PFSK-1 (cell line): ENCODE measurements around the gene TRPV5.

Source experiments
- FOXP2 ChIP-seq: optimal IDR thresholded peaks from 2 replicates; pipeline ENCODE3; 2011; ENCODE audit warnings: borderline replicate concordance, control low read depth, inconsistent platforms; ENCODE audit not compliant: insufficient read depth; ENCODE audit errors: extremely low read length, extremely low read depth
- POLR2AphosphoS5 ChIP-seq: IDR thresholded peaks from 2 replicates; pipeline ENCODE4 v1.6.1; 2012; ENCODE audit warnings: low read depth, mild to moderate bottlenecking, control low read depth, low read length, moderate library complexity
- REST ChIP-seq, 2 experiments: IDR thresholded peaks; 2 replicates each; pipeline versions ENCODE4 v1.6.1 to v1.8.0; 2011 to 2012; ENCODE audit warnings: low read depth in 2 of 2, low read length in 2 of 2, control low read depth in 1 of 2, inconsistent platforms in 1 of 2, mild to moderate bottlenecking in 1 of 2, moderate library complexity in 1 of 2; ENCODE audit not compliant: insufficient read depth in 1 of 2
- SIN3A ChIP-seq: IDR thresholded peaks from 2 replicates; pipeline ENCODE4 v1.6.1; 2012; ENCODE audit warnings: mild to moderate bottlenecking, low read length, moderate library complexity, borderline replicate concordance; ENCODE audit not compliant: insufficient read depth
- TAF1 ChIP-seq: IDR thresholded peaks from 2 replicates; pipeline ENCODE4 v1.6.1; 2012; ENCODE audit warnings: low read length, control low read depth, borderline replicate concordance; ENCODE audit not compliant: insufficient read depth

Gene TRPV5

GRCh38 chr7:142957723-142958122 lies 24.2 kb upstream of the TRPV5 start:
- TF ChIP-seq TAF1: no peak
- TF ChIP-seq FOXP2: no peak
- no peak for TF ChIP-seq REST (IDR thresholded peaks at IDR 0.05; ENCODE audit: insufficient read depth in 1 of 2, low read depth in 2 of 2, low read length in 2 of 2)
- no peak for TF ChIP-seq POLR2AphosphoS5
- no peak for TF ChIP-seq SIN3A

GRCh38 chr7:142956951-142957623 lies 23.5 kb upstream of the TRPV5 start:
- TF ChIP-seq FOXP2 (no peak), REST (IDR thresholded peaks at IDR 0.05; ENCODE audit: insufficient read depth in 1 of 2, low read depth in 2 of 2, low read length in 2 of 2) (no peak), POLR2AphosphoS5 (no peak), TAF1 (no peak), SIN3A (no peak)

GRCh38 chr7:142954680-142955268 lies 21.2 kb upstream of the TRPV5 start:
- TF ChIP-seq FOXP2 (no peak), TAF1 (no peak), SIN3A (no peak), POLR2AphosphoS5 (no peak), REST (IDR thresholded peaks at IDR 0.05; ENCODE audit: insufficient read depth in 1 of 2, low read depth in 2 of 2, low read length in 2 of 2) (no peak)

- TF ChIP-seq REST (IDR thresholded peaks at IDR 0.05; ENCODE audit: insufficient read depth in 1 of 2, low read depth in 2 of 2, low read length in 2 of 2): no peak
- TF ChIP-seq FOXP2: no peak
- no peak for TF ChIP-seq POLR2AphosphoS5
These were observed 16.7 kb upstream of the TRPV5 start for GRCh38 chr7:142950235-142950634.
